Hepatocyte (in vitro differentiated cells): ENCODE measurements around the gene CLDN34. TPM values are rescaled to one million over a fixed set of nuclear protein-coding genes. Genes with fewer than 3 reads are reported as not detected.

Source experiments
- DNase-seq: peaks from one replicate; pipeline ENCODE4 v3.0.0-alpha.2; 2016; ENCODE audit warnings: low spot score
- H2AFZ ChIP-seq: fragments of 200-600 bp; sonication (generic); 2 replicates; pipeline ENCODE4 v1.6.0; 2016; ENCODE audit warnings: antibody characterized with exemption, mild to moderate bottlenecking
- H3K27ac ChIP-seq: fragments of 200-600 bp; sonication (generic); 2 replicates; pipeline ENCODE4 v1.5.1; 2016; ENCODE audit warnings: mild to moderate bottlenecking
- H3K27me3 ChIP-seq: fragments of 200-600 bp; sonication (generic); 2 replicates; pipeline ENCODE4 v1.6.1; 2016
- H3K36me3 ChIP-seq: fragments of 200-600 bp; sonication (generic); replicated peaks from 2 replicates; pipeline ENCODE4 v1.5.1; 2016; ENCODE audit warnings: low read depth; ENCODE audit not compliant: insufficient read depth
- H3K4me1 ChIP-seq: fragments of 200-600 bp; sonication (generic); 2 replicates; pipeline ENCODE4 v1.5.1; 2016; ENCODE audit warnings: mild to moderate bottlenecking, moderate library complexity; ENCODE audit not compliant: insufficient read depth
- H3K4me2 ChIP-seq: fragments of 200-600 bp; sonication (generic); 2 replicates; pipeline ENCODE4 v1.6.0; 2016
- H3K4me3 ChIP-seq: fragments of 200-600 bp; sonication (generic); 2 replicates; pipeline ENCODE4 v1.5.1; 2016; ENCODE audit warnings: mild to moderate bottlenecking
- H3K79me2 ChIP-seq: fragments of 200-600 bp; sonication (generic); 2 replicates; pipeline ENCODE4 v1.6.0; 2017; ENCODE audit warnings: mild to moderate bottlenecking
- H3K9me2 ChIP-seq: fragments of 200-600 bp; sonication (generic); replicated peaks from 2 replicates; pipeline ENCODE4 v1.6.0; 2017; ENCODE audit warnings: mild to moderate bottlenecking; ENCODE audit not compliant: insufficient read depth
- H3K9me3 ChIP-seq: fragments of 200-600 bp; sonication (generic); 2 replicates; pipeline ENCODE4 v1.5.1; 2016; ENCODE audit warnings: low read depth, mild to moderate bottlenecking
- H4K20me1 ChIP-seq: fragments of 200-600 bp; sonication (generic); 2 replicates; pipeline ENCODE4 v1.6.0; 2016; ENCODE audit warnings: mild to moderate bottlenecking; ENCODE audit not compliant: insufficient read depth, poor library complexity, severe bottlenecking
- CTCF ChIP-seq: fragments of 200-600 bp; sonication (generic); IDR thresholded peaks from 2 replicates; pipeline ENCODE4 v1.5.1; 2016; ENCODE audit warnings: antibody characterized with exemption, mild to moderate bottlenecking; ENCODE audit not compliant: poor library complexity
- EZH2 ChIP-seq: fragments of 200-600 bp; sonication (generic); IDR thresholded peaks from 2 replicates; pipeline ENCODE4 v1.6.1; 2016; ENCODE audit warnings: antibody characterized with exemption, mild to moderate bottlenecking, borderline replicate concordance
- EZH2phosphoT487 ChIP-seq: fragments of 200-600 bp; sonication (generic); IDR thresholded peaks from one replicate; pipeline ENCODE4 v1.6.1; 2018; ENCODE audit warnings: antibody characterized with exemption, mild to moderate bottlenecking, low read depth, moderate library complexity; ENCODE audit not compliant: unreplicated experiment, severe bottlenecking
- WGBS: methylation state at CpG from one replicate; pipeline ENCODE4 v1.1.6; 2016; ENCODE audit warnings: low lambda C conversion rate; ENCODE audit errors: missing lambda C conversion rate; 5-methylcytosine and 5-hydroxymethylcytosine counted together
- polyA plus RNA-seq: library from polyadenylated mRNA; unstranded; fragments of >200 nt; fragmentation: Nextera tagmentation; extraction: Ambion mirVana; gene quantifications from 2 replicates; pipeline ENCODE4 v1.2.1, GENCODE V29; 2016
- total RNA-seq: library from RNA; depleted of rRNA; stranded (reverse); fragments of >200 nt; gene quantifications from 2 replicates; pipeline ENCODE4 v1.2.3, GENCODE V29; 2014

Gene CLDN34
- total and polyA plus RNA-seq, 2 experiments from 2014 or later: not detected

- no peak overlapping the region for H2AFZ ChIP-seq
- peak overlapping the region; percentile 11 for H3K4me2 ChIP-seq
- H3K79me2 ChIP-seq: peaks cover 2% of the 10 kb centered on the region
- H3K27me3 ChIP-seq: no peaks in the 10 kb centered on the region
- no peaks in the 10 kb centered on the region for H4K20me1 ChIP-seq
- no peak for DNase-seq
- H3K9me2 ChIP-seq: no peaks in the 10 kb centered on the region
- WGBS: 48% methylated on average over 10 of the region's 10 CpGs
- H3K27ac ChIP-seq: peak overlapping the region; percentile 49
- no peaks in the 10 kb centered on the region for H3K4me1 ChIP-seq
- no peak overlapping the region for H3K4me3 ChIP-seq
- no peaks in the 10 kb centered on the region for H3K36me3 ChIP-seq
- no peaks in the 10 kb centered on the region for H3K9me3 ChIP-seq
- TF ChIP-seq EZH2: no peak
- TF ChIP-seq CTCF: no peak
- no peak for TF ChIP-seq EZH2phosphoT487
Measured at GRCh38 chrX:10011261-10011931, 44.2 kb downstream of the CLDN34 start.

GRCh38 chrX:10011991-10012390, 44.8 kb downstream of the CLDN34 start:
- Histone ChIP-seq H3K79me2 (peaks cover 6% of the 10 kb centered on the region), H3K36me3 (no peaks in the 10 kb centered on the region), H3K4me2 (no peak overlapping the region), H3K27ac (no peak overlapping the region), H3K9me2 (no peaks in the 10 kb centered on the region), H3K4me3 (no peak overlapping the region), H4K20me1 (no peaks in the 10 kb centered on the region), H2AFZ (no peak overlapping the region), H3K9me3 (no peaks in the 10 kb centered on the region), H3K4me1 (no peaks in the 10 kb centered on the region), H3K27me3 (no peaks in the 10 kb centered on the region)
- no peak for DNase-seq
- 51% methylated on average over 9 of the region's 9 CpGs for WGBS
- no peak for TF ChIP-seq EZH2

- no peaks in the 10 kb centered on the region for H3K9me3 ChIP-seq
- peak; percentile 91 for DNase-seq
- H3K9me2 ChIP-seq: no peaks in the 10 kb centered on the region
- peak overlapping the region; percentile 43 for H3K4me3 ChIP-seq
- no peaks in the 10 kb centered on the region for H4K20me1 ChIP-seq
- 60% methylated on average over 35 of the region's 110 CpGs for WGBS
- H3K4me1 ChIP-seq: peaks cover 9% of the 10 kb centered on the region
- H3K27ac ChIP-seq: peak overlapping the region; percentile 92
- H3K4me2 ChIP-seq: peak overlapping the region; percentile 91
- H3K36me3 ChIP-seq: no peaks in the 10 kb centered on the region
- TF ChIP-seq EZH2: no peak
- TF ChIP-seq CTCF: no peak
- TF ChIP-seq EZH2phosphoT487: no peak
- peak overlapping the region; percentile 78 for H2AFZ ChIP-seq
- H3K79me2 ChIP-seq: peaks cover 21% of the 10 kb centered on the region
- H3K27me3 ChIP-seq: no peaks in the 10 kb centered on the region
Measured at GRCh38 chrX:10014462-10015354, 47.5 kb downstream of the CLDN34 start.

GRCh38 chrX:10015355-10015722, 48.2 kb downstream of the CLDN34 start:
- no CpG with 5 or more reads among the region's 71 CpGs for WGBS
- no peak overlapping the region for H3K4me3 ChIP-seq

More at GRCh38 chrX:10015355-10015722, 48.2 kb downstream of the CLDN34 start:
- Histone ChIP-seq H3K27me3 (no peaks in the 10 kb centered on the region), H3K79me2 (peaks cover 28% of the 10 kb centered on the region), H3K4me1 (peaks cover 9% of the 10 kb centered on the region), H3K36me3 (no peaks in the 10 kb centered on the region), H3K9me3 (no peaks in the 10 kb centered on the region), H3K9me2 (no peaks in the 10 kb centered on the region), H4K20me1 (no peaks in the 10 kb centered on the region), H3K4me2 (peak overlapping the region; percentile 87), H2AFZ (no peak overlapping the region), H3K27ac (peak overlapping the region; percentile 88)
- no peak for TF ChIP-seq CTCF
- TF ChIP-seq EZH2: no peak
- peak; percentile 32 for DNase-seq
